ENCODE results near the gene UPK3A. TPM values are rescaled to one million over a fixed set of nuclear protein-coding genes. Genes with fewer than 3 reads are reported as not detected.

UPK3A gene
- polyA plus RNA-seq, 10 donors = 0.11 TPM; not detected in 9

- DNase-seq = no peak
Observed at GRCh38 chr22:45328822-45329529, 44.2 kb downstream of the UPK3A start.

DNA sequence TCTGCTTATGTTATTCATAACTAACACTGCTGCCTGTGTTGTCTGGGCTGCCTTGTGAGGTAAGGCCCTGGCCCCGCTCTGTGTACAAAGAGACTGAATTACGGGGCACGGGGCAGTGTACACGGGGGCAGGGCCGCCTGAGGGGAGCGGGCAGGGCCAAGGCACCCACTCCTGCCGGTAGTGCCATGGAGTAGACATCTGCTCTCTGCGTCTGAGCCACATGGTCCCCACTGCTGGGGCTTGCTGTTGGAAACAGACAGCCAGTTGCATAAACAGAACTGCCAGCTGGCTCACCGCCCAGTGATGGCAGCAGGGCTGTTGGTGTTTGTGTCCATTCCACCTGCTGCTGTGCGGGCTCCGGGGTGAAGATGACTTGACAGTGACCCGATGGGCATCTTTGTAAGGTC is 44.8 kb downstream of the UPK3A start:
- DNase-seq = peak; percentile 69 to 75 (median 73)

- no peak for DNase-seq
Observed at GRCh38 chr22:45330548-45330947, 45.8 kb downstream of the UPK3A start.

DNA sequence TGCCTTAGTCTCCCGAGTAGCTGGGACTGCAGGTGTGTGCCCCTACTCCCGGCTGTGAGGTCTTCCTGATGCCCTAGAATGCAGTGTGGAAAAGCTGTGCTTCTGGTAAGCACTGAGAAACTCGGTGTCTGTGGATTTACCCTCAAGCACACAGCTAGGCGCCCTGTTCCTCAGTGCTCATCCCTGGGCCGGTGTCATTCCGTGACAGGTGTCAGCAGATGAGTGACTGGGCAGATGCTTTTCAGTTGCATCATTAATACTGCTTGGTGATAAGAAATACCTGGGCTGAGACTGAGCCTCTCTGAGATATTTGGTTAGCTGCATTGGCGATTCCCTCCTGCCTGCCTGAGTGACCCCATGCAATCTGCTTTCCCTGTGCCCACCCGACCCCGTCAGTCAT is 46.7 kb downstream of the UPK3A start:
- no peak for DNase-seq

DNA sequence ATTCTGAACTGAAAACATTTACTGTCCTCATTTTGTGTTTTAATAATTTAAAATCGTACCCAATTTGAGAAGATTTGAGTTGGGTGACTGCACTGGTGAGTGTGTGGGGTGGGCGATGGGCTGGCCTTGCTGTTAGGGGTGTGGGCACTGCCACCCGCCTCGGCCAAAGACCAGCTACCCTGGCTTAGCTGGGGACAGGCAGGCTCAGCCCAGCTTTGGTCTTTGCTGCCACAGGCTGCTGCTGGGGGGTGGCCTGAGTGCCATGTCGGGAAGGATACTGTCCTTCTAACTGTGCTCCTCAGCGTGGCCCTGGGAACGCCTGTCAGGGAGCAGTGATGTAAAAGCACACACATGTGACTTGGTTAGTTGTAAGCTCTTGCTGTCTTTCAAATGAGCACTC is 47.3 kb downstream of the UPK3A start:
- no peak for DNase-seq

GRCh38 chr22:45334068-45334467 is 49.3 kb downstream of the UPK3A start:
- DNase-seq = no peak

- DNase-seq = no peak
Observed at GRCh38 chr22:45334528-45334927, 49.8 kb downstream of the UPK3A start.

- peak in 1 of 3 donors; percentile 20 for DNase-seq
Observed at GRCh38 chr22:45335021-45335818, 50.5 kb downstream of the UPK3A start.

DNA sequence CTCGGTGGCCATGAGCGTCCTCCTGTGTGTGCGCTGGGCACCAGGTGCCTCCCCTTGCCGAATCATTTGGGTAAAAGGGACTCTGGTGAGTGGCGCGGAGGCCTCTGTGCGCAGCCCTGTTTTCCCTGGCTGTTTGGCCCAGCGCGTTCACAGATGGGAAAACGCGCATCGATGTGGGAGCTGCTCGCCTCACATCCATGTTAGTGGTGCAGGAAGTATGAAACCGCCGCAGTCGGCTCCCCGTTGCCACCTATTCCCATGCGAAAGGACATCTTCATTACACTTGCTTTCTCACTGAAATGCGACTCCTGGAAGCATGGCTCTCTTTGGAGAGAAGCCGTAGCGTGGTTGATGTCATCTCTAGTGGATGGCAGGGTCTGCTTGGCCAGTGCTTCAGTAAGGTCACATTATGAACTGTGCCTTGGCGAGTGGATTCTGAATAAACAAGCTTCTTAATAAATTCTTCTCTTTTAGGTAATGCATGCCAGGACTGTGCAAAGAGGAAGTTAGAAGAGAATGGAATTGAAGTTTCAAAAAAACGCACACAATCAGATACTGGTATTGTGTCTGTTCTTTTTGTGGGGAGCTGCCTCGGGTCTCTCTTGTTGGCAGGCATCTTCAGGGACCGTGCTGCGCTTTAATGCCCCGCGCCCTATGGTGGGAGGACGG is 51.2 kb downstream of the UPK3A start:
- DNase-seq = no peak

DNA sequence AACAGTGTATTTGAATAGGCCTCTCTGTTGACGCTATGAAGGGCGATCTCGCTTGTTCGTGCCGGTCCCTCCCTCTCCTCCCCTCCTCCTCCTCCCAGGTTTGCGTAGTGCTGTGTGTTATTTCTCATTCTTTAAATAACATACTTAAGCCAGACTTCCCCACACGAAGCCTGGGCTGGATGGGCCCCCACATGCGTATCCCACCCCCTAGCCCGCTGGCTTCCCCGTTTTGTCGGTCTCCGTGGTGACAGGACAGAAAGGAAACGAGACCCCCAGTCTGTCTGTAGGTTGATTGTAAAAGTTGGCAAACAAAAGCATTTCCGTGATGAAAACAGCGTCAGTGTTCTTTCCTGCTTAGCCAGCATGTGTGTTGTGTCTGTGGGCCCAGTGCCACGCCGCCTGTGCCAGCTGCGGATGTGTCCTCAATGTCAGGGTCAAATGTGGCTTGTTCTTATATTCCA is 52.3 kb downstream of the UPK3A start:
- peak; percentile 38 to 74 (median 40) for DNase-seq

DNA sequence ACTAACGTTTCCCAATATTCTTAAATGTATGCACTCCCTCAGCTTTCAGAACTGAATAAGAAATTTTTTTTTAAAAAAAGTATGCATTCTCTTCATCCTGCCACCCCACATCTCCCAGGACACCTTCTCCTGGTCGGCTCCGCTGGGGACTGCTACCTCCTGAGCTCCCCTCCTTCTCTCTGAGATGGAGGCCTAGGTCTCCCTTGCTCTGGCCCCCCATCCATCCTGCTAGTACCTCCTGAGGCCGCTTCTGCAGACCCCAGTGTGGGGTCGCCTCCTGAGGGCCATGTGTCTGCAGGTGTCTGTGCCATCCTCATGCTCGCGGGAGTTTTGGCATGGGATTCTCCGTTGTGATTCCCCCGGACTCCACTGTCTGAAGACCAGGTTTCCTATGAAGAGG is 52.8 kb downstream of the UPK3A start:
- no peak for DNase-seq

DNA sequence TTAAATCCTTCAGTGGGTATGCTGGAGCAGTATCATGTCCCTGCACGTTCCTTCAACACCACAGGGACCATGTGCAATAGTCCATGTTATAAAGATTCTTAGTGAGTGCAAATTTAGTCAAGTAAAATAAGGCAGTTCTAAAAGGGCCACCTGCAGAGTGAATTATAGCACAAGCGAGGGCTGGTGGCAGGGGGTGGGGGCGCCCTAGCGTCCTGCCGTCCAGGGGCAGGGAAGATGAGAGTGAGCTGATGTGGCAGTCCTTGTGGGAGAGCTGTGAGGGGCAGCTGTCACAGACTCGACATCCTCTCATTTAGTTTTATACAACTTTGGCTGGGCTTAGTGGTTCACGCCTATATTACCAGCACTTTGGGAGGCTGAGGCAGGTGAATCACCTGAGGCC is 54.0 kb downstream of the UPK3A start:
- no peak for DNase-seq

DNA sequence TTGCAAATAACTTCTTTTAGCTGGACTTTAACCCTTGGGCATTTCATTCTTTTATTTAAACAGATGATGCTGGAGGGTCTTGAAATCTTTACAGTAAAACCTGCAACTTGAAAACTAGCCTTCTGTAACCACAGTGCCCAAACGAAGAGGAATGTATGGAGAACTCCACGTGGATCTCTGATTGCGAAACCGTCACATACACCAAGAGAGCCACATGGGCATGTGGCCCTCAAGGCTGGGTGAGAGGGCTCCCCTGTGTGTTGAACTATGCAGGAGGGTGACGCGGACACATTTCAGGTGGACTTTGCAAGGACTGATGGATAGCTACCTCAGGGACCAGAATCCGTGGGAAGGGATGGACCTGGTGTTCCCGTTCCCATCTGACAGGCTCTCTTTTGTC is 55.6 kb downstream of the UPK3A start:
- no peak for DNase-seq

GRCh38 chr22:45341498-45341897 is 56.7 kb downstream of the UPK3A start:
- no peak for DNase-seq

GRCh38 chr22:45343143-45343542 is 58.4 kb downstream of the UPK3A start:
- DNase-seq = no peak

DNA sequence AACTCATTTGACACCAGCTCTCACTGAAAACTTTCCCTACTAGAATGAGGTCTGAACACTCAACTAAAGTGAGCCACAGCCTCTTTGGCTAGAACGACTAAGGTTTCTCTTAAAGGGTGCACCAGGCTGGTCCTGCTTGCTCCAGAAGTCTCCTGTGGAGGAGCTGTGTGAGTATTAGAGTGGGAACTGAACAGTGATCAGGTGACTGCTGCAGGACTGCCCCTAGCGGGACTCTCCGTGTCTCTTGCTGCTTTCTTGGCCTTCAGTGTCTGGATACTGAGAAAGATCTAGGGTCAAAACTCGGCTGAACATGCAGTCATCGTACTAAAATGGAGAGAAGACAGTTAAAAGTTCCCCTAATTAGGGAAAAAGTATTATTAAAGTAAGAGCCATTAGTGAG is 59.6 kb downstream of the UPK3A start:
- no peak for DNase-seq

Other genes starting within 250 kb of the UPK3A start
- 10 to 100 TPM; 16.0 to 29.6 (median 22.6) TPM for gene NUP50, start 121.0 kb upstream of the UPK3A start, polyA plus RNA-seq (ENCODE audit: insufficient read length in 10 of 10)
- 10 to 100 TPM; 11.2 to 25.0 (median 15.3) TPM for gene KIAA0930, start 44.1 kb upstream of the UPK3A start, polyA plus RNA-seq (ENCODE audit: insufficient read length in 10 of 10)
- gene FAM118A, start 25.0 kb downstream of the UPK3A start, polyA plus RNA-seq (ENCODE audit: insufficient read length in 10 of 10) = 10 to 100 TPM in 9 of 10 donors, 1 to 10 TPM in 1; 9.2 to 80.0 (median 18.7) TPM
- 1 to 10 TPM in 1 of 10 donors, under 1 TPM in 9; 0.05 to 1.1 (median 0.09) TPM for gene SMC1B, start 128.7 kb downstream of the UPK3A start, polyA plus RNA-seq (ENCODE audit: insufficient read length in 10 of 10)
- 1 to 10 TPM; 1.3 to 4.8 (median 2.0) TPM for gene RIBC2, start 128.7 kb downstream of the UPK3A start, polyA plus RNA-seq (ENCODE audit: insufficient read length in 10 of 10)
- 100 to 1,000 TPM; 110 to 365 (median 157) TPM for gene FBLN1, start 217.9 kb downstream of the UPK3A start, polyA plus RNA-seq (ENCODE audit: insufficient read length in 10 of 10)